ENCODE measurements around the gene CHST2.

DNA sequence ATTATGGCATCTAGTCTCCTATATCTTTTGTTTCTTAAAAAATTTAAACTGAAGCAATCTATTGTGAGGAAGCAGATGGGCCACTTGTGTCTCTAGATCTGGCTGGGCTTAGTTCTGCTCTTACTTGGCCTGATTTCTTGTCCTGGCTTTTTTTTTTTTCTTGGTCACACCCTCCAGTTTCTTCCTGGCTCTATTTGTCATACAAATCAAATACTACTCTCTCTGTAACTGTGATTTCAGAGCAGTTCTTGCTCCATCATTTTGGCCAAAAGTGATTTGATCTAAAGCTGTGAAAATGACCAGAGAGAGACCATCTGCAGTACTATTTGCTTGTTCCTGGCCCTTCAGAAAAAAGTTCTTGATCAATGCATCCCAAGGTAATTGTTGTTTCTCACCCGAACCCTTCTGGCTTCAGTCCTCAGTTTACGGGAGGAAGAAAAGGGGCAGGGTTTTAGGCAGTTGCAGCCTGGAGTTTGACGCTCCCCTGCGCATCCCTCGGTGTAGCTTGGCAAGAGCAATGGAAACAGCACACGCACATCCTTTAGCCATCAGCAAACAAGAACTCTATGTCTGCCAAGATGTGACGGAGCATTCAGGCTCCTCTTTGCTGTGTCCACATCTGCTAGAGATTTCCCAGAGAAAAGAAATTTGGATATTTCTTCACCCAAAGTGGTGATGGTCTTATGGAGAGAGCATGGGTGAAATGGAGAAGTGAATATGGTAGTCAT is 31.6 kb downstream of the CHST2 start:
- no peak for TF ChIP-seq FOXP2 (optimal IDR thresholded peaks at IDR 0.05; ENCODE audit: control extremely low read depth, extremely low read length, insufficient read depth)
- no peak for TF ChIP-seq EZH2 (IDR thresholded peaks at IDR 0.05)

All from SK-N-MC (cell line).